GM10266 (cell line): ENCODE measurements around the gene DENND2A.
"Not testable (repeated sequence)": the region's sequence is repeated elsewhere in the genome, so short reads cannot be mapped to it uniquely, and the experiment has no call there.

Experiments
- DNase-seq: peaks from one replicate; pipeline ENCODE4 v3.0.0; 2012; ENCODE audit errors: extremely low spot score
- TF ChIP-seq, protein P1 (sequence below): IDR thresholded peaks from 2 replicates; pipeline ENCODE4 v1.5.1; 2012; ENCODE audit warnings: mild to moderate bottlenecking, low read depth; ENCODE audit not compliant: control insufficient read depth, insufficient read depth; ENCODE audit errors: missing control alignments

Gene DENND2A

DNA sequence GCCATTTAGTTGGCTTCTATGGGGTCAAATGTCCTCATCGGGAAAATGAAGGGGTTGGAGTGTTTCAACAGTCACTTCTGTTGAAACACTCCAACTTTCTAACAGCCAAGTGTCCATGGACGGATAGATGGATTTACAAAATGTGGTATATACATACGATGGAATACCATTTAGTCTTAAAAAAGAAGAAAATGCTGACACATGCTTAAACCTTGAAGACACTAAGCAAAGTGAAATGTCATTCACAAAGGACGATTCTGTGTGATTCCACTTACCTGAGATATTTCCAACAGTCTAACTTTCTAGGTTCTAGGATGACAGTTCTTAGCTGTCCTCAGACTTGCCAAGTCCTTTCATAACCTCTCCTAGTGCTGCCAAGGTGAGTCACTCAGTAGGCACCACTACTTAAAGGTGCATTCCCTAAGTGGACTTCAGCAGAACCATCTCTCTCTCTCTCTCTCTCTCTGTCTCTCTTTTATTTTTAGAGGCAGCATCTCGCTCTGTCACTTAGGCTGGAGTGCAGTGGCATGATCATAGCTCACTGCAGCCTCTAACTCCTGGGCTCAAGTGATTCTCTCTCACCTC lies 69.0 kb downstream of the DENND2A start:
- DNase-seq, result no peak
- TF ChIP-seq, protein P1, sequence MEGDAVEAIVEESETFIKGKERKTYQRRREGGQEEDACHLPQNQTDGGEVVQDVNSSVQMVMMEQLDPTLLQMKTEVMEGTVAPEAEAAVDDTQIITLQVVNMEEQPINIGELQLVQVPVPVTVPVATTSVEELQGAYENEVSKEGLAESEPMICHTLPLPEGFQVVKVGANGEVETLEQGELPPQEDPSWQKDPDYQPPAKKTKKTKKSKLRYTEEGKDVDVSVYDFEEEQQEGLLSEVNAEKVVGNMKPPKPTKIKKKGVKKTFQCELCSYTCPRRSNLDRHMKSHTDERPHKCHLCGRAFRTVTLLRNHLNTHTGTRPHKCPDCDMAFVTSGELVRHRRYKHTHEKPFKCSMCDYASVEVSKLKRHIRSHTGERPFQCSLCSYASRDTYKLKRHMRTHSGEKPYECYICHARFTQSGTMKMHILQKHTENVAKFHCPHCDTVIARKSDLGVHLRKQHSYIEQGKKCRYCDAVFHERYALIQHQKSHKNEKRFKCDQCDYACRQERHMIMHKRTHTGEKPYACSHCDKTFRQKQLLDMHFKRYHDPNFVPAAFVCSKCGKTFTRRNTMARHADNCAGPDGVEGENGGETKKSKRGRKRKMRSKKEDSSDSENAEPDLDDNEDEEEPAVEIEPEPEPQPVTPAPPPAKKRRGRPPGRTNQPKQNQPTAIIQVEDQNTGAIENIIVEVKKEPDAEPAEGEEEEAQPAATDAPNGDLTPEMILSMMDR, result no peak

DNA sequence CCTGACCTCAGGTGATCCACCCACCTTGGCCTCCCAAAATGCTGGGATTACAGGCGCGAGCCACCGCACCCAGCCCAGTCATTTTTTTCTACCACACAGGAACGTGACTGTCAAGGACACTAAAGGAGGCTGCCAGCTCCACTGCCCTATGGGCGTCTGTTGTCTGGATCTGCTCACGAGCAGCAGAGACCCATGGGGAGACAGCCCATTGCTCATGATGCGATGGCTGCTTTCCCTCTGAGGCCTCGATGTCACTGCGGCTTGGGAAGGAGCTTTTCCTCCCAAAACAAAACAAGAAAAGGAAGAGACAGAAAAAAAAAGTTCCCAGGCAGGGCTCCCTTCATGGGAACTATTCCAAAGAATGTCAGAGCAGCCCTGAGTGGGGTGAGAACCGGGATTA lies 70.5 kb downstream of the DENND2A start:
- TF ChIP-seq, protein P1, result no peak

DNA sequence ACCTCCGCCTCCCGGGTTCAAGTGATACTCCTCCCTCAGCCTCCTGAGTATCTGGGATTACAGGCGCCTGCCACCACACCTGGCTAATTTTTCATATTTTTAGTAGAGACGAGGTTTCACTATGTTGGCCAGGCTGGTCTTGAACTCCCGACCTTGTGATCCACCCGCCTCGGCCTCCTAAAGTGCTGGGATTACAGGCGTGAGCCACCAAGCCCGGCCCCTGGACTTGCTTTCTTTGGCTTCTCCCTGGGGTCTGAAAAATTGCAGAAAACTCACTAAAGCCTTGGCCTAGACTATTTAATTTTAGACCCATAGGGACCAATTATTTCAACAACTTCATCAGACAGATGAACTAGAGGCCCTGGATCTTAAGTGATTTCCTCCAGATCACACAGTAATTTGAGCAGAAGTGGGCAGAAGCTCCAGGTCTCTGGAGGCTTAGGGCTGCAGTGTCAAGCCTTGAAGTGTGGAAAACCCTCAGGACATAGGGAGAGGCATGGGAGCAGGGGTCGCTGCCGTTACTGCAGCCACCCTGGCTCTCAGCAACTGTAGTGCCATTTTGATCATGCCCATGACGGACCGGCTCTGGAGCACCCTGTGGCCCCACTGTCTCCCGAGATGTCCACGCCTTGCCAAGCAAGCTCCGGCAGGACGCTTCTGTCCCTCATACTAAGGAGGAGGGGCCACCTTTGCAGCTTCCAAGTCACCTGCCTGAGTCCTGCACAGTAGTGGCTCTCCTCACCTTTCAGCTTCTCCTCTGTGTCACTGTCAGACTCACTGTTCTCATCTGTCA lies 72.4 kb downstream of the DENND2A start:
- DNase-seq, result no peak
- TF ChIP-seq, protein P1, result no peak

More for the DNA sequence above, 70.5 kb downstream of the DENND2A start:
- DNase-seq, result no peak

DNA sequence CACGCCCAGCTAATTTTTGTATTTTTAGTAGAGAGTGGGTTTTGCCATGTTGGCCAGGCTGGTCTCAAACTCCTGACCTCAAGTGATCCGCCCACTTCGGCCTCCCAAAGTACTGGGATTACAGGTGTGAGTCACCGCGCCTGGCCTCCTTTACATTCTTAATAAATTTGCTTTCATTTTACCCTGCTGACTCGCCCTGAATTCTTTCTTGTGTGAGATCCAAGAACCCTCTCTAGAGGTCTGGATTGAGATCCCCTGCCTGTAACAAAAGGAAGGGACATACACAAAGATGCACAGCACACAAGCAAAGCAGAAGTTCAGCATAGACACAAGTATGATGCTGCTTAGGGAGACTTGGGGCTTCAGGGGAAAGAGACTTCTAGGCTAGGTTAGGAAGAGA lies 74.4 kb downstream of the DENND2A start:
- not testable (repeated sequence) for DNase-seq

DNA sequence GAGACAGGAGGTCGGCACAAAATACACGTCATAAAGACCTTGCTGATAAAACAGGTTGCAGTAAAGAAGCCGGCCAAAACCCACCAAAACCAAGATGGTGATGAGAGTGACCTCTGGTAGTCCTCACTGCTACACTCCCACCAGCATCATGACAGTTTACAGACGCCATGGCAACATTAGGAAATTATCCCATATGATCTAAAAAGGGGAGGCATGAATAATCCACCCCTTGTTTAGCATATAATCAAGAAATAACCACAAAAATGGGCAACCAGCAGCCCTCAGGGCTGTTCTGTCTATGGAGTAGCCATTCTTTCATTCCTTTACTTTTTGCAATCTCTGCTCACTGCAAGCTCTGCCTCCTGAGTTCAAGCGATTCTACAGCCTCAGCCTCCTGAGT lies 74.9 kb downstream of the DENND2A start:
- not testable (repeated sequence) for DNase-seq

DNA sequence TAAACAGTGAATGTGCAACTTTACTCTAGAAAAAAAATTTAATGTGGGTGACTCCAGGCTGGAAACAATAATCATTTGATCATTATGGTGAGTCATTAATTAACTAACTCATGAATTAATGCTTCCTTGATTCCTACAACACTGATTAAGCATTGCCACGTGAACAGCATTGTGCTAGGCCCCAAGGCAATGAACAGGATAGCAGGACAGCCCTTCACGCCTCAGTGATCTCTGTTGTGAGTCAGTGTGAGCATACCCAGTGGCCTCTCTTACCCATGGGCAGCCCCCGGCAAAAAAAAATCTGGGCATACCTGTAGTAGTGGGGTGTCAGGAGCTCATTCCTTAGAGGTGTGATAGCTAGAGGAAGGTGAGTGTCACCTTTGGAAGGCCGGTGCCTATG lies 76.0 kb downstream of the DENND2A start:
- TF ChIP-seq, protein P1, result no peak
- no peak for DNase-seq

DNA sequence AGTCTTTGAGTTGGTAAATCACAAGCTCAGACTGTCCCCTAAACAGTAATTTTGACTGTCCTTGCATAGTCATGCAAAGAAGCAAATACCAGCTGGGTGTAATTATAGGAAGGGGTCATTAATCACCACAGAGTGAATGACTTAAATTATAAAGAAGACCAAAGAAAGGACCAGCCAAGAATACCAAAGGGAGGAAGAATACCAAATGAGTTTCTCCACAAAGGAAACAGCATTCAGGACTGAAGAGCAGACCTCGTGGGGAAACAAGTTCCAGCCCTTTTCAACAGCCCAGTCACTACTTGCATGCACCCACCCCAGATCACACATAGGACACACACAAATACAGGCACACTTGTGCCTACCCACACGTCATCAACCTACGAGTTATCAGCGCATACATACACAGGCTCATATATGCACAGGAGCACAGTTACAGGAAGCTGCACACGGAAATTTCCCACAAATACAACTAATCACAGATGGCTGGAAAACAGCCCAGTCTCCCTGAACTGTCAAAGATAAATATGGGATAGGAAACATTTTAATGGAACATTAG lies 77.6 kb downstream of the DENND2A start:
- DNase-seq, result no peak
- TF ChIP-seq, protein P1, result no peak

DNA sequence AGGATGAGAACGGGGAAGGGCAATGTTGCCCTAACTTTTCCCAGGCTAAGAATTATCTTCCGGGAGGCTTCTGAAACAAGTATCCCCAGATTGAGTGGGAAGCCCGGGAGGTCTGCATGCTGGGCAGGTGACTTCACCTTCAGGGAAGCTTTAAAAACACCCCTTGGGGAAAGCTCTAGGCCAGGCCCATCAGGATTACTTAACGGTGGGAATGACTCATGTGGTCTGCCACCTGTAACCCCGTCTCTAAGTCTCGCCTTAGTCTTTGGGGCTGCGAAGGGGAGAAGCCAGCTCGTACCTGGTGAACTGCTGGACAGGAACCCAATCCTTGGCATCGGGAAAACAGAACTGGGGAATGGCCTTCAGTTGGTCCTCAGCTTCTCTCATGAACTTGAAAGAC lies 81.2 kb downstream of the DENND2A start:
- TF ChIP-seq, protein P1, result no peak
- DNase-seq, result no peak
